HCT116 (cell line): ENCODE data around the gene TBPL1.

Source experiments
- CEBPB ChIP-seq: IDR thresholded peaks from 2 replicates; pipeline ENCODE4 v1.6.1; 2012; ENCODE audit warnings: low read depth
- EGR1 ChIP-seq: IDR thresholded peaks from 2 replicates; pipeline ENCODE4 v1.6.1; 2012; ENCODE audit warnings: low read depth
- EZH2 ChIP-seq: fragments of 200-600 bp; sonication (generic); IDR thresholded peaks from 2 replicates; pipeline ENCODE4 v1.6.1; 2017; ENCODE audit warnings: antibody characterized with exemption, mixed run types
- EZH2phosphoT487 ChIP-seq: fragments of 200-600 bp; IDR thresholded peaks from 2 replicates; pipeline ENCODE4 v1.6.1; 2018; ENCODE audit warnings: antibody characterized with exemption, borderline replicate concordance
- POLR2A ChIP-seq: IDR thresholded peaks from 2 replicates; pipeline ENCODE4 v1.7.0; 2011; ENCODE audit warnings: borderline replicate concordance; ENCODE audit not compliant: insufficient read depth, insufficient read length; ENCODE audit errors: extremely low read depth
- SIN3A ChIP-seq: IDR thresholded peaks from 2 replicates; pipeline ENCODE4 v1.6.1; 2012; ENCODE audit warnings: low read depth
- TCF7L2 ChIP-seq: IDR thresholded peaks from 2 replicates; pipeline ENCODE4 v1.7.0; 2011; ENCODE audit warnings: borderline replicate concordance, inconsistent platforms; ENCODE audit not compliant: insufficient read depth, insufficient read length; ENCODE audit errors: extremely low read depth
- YY1 ChIP-seq: IDR thresholded peaks from 2 replicates; pipeline ENCODE4 v1.6.1; 2011; ENCODE audit warnings: low read length, low read depth, moderate library complexity, mild to moderate bottlenecking; ENCODE audit not compliant: insufficient replicate concordance; ENCODE audit errors: extremely low read depth
- ZFX ChIP-seq: fragments of 450-650 bp; IDR thresholded peaks from 2 replicates; pipeline ENCODE4 v1.6.1; 2017
- ZNF274 ChIP-seq: fragments of 200-500 bp; sonication (Bioruptor generic); IDR thresholded peaks from 2 replicates; pipeline ENCODE4 v1.6.1; 2014; ENCODE audit warnings: mild to moderate bottlenecking, low read depth, low read length, inconsistent platforms
- TF ChIP-seq, protein P1 (sequence below), 3 experiments: fragments of 200-600 bp in 1 of 3; sonication (generic) in 1 of 3; IDR thresholded peaks in 2 of 3; conservative IDR thresholded peaks in 1 of 3; 2 replicates each; pipeline ENCODE4 v1.5.1; 2012 to 2017; ENCODE audit warnings: low read depth in 2 of 3, low read length in 2 of 3, antibody characterized with exemption in 1 of 3, borderline replicate concordance in 1 of 3, control low read depth in 1 of 3, mild to moderate bottlenecking in 1 of 3, mixed read lengths in 1 of 3, mixed run types in 1 of 3, moderate library complexity in 1 of 3; ENCODE audit not compliant: insufficient read depth in 1 of 3
- TF ChIP-seq, protein P2 (sequence below): IDR thresholded peaks from 2 replicates; pipeline ENCODE4 v1.6.1; 2012
- TF ChIP-seq, protein P3 (sequence below): IDR thresholded peaks from 2 replicates; pipeline ENCODE4 v1.6.1; 2011; ENCODE audit warnings: mild to moderate bottlenecking, low read length, moderate library complexity; ENCODE audit not compliant: insufficient replicate concordance; ENCODE audit errors: extremely low read depth

DNA sequence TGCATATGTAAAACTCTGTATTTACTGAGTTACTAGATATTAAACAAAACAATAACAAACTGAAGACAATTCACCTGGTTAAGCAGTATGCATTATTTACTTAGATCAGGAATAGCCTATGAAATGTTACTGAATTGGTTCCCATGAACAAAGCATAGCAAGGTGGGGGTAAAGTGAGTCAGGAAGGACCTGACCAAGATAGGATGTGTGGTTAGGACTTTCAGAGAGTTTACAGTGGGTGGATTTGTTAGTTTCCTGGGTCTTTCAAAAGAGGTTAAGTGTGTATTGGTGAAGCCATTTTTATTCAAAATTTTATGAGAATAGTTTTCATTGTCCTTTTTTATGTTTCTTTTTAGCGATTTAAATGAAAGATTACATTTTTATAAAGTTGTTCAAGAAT, 32.9 kb downstream of the TBPL1 start:
- TF ChIP-seq, protein P1, sequence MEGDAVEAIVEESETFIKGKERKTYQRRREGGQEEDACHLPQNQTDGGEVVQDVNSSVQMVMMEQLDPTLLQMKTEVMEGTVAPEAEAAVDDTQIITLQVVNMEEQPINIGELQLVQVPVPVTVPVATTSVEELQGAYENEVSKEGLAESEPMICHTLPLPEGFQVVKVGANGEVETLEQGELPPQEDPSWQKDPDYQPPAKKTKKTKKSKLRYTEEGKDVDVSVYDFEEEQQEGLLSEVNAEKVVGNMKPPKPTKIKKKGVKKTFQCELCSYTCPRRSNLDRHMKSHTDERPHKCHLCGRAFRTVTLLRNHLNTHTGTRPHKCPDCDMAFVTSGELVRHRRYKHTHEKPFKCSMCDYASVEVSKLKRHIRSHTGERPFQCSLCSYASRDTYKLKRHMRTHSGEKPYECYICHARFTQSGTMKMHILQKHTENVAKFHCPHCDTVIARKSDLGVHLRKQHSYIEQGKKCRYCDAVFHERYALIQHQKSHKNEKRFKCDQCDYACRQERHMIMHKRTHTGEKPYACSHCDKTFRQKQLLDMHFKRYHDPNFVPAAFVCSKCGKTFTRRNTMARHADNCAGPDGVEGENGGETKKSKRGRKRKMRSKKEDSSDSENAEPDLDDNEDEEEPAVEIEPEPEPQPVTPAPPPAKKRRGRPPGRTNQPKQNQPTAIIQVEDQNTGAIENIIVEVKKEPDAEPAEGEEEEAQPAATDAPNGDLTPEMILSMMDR (IDR thresholded peaks at IDR 0.05 in 2 of 3, conservative IDR thresholded peaks at IDR 0.05 in 1 of 3; ENCODE audit: borderline replicate concordance in 1 of 3, insufficient read depth in 1 of 3, low read depth in 2 of 3, low read length in 2 of 3) = no peak
- TF ChIP-seq TCF7L2 = no peak
- TF ChIP-seq EGR1 = no peak
- no peak for TF ChIP-seq EZH2phosphoT487
- TF ChIP-seq EZH2 = no peak
- no peak for TF ChIP-seq POLR2A
- TF ChIP-seq, protein P2, sequence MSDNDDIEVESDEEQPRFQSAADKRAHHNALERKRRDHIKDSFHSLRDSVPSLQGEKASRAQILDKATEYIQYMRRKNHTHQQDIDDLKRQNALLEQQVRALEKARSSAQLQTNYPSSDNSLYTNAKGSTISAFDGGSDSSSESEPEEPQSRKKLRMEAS = no peak
- TF ChIP-seq SIN3A = no peak
- TF ChIP-seq ZFX = no peak
- no peak for TF ChIP-seq CEBPB
- TF ChIP-seq ZNF274 = no peak
- TF ChIP-seq, protein P3, sequence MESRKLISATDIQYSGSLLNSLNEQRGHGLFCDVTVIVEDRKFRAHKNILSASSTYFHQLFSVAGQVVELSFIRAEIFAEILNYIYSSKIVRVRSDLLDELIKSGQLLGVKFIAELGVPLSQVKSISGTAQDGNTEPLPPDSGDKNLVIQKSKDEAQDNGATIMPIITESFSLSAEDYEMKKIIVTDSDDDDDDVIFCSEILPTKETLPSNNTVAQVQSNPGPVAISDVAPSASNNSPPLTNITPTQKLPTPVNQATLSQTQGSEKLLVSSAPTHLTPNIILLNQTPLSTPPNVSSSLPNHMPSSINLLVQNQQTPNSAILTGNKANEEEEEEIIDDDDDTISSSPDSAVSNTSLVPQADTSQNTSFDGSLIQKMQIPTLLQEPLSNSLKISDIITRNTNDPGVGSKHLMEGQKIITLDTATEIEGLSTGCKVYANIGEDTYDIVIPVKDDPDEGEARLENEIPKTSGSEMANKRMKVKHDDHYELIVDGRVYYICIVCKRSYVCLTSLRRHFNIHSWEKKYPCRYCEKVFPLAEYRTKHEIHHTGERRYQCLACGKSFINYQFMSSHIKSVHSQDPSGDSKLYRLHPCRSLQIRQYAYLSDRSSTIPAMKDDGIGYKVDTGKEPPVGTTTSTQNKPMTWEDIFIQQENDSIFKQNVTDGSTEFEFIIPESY = no peak
- TF ChIP-seq YY1 = no peak
